Mesodermal cell (in vitro differentiated cells): Measurements from ENCODE around the gene ALDH1A1.

Experiments
- H3K27ac ChIP-seq: 2 replicates; pipeline ENCODE4 v1.7.0; 2013; ENCODE audit warnings: mild to moderate bottlenecking, low read depth, low read length, moderate library complexity; ENCODE audit not compliant: severe bottlenecking
- H3K36me3 ChIP-seq: 2 replicates; pipeline ENCODE4 v1.7.1; 2013; ENCODE audit warnings: mild to moderate bottlenecking, low read length, moderate library complexity; ENCODE audit not compliant: control insufficient read depth, insufficient read depth
- H3K4me1 ChIP-seq: one replicate; pipeline ENCODE4 v1.7.1; 2013; ENCODE audit warnings: mild to moderate bottlenecking, low read length; ENCODE audit not compliant: insufficient read depth, control insufficient read depth, poor library complexity, severe bottlenecking
- H3K4me3 ChIP-seq: 2 replicates; pipeline ENCODE4 v1.7.0; 2013; ENCODE audit warnings: low read length, control low read depth, mild to moderate bottlenecking; ENCODE audit not compliant: insufficient read depth, poor library complexity, severe bottlenecking; ENCODE audit errors: extremely low read depth
- H3K9me3 ChIP-seq: 2 replicates; pipeline ENCODE4 v1.7.1; 2013; ENCODE audit warnings: mild to moderate bottlenecking, low read length, moderate library complexity; ENCODE audit not compliant: control insufficient read depth
- WGBS, 2 experiments: methylation state at CpG; one replicate each; pipeline ENCODE4 v1.1.5; 2013; ENCODE audit warnings: missing lambda C conversion rate in 2 of 2; ENCODE audit not compliant: insufficient coverage in 2 of 2; 5-methylcytosine and 5-hydroxymethylcytosine counted together

Gene ALDH1A1

GRCh38 chr9:72855321-72855720 is 97.5 kb downstream of the ALDH1A1 start:
- Histone ChIP-seq H3K9me3 (no peaks in the 10 kb centered on the region), H3K4me3 (no peak overlapping the region), H3K27ac (no peak overlapping the region), H3K4me1 (peaks cover 12% of the 10 kb centered on the region), H3K36me3 (no peaks in the 10 kb centered on the region)
- WGBS, 2 experiments, result no CpG with 5 or more reads among the region's 1 CpG
